Spinal cord (tissue), 10 donors: Measurements from ENCODE around the gene FAM181A. TPM values are rescaled to one million over a fixed set of nuclear protein-coding genes. Genes with fewer than 3 reads are reported as not detected.

Experiments used
- DNase-seq, 6 donors: peaks; one replicate each; pipeline versions ENCODE4 v3.0.0 to v3.0.0-alpha.2; 2013 to 2015; ENCODE audit warnings: low spot score in 6 of 6, low read depth in 4 of 6
- H3K27ac ChIP-seq: one replicate; pipeline ENCODE4 v1.5.1; 2013; ENCODE audit warnings: low read depth, low read length, control low read depth
- H3K27me3 ChIP-seq: one replicate; pipeline ENCODE4 v1.6.1; 2013; ENCODE audit warnings: low read length; ENCODE audit not compliant: control insufficient read depth, insufficient read depth
- H3K36me3 ChIP-seq: one replicate; pipeline ENCODE4 v1.6.1; 2013; ENCODE audit warnings: low read length; ENCODE audit not compliant: control insufficient read depth, insufficient read depth
- H3K4me1 ChIP-seq: one replicate; pipeline ENCODE4 v1.6.1; 2013; ENCODE audit warnings: low read length; ENCODE audit not compliant: control insufficient read depth, insufficient read depth
- H3K4me3 ChIP-seq: one replicate; pipeline ENCODE4 v1.5.1; 2013; ENCODE audit warnings: low read depth, low read length, control low read depth
- H3K9me3 ChIP-seq: one replicate; pipeline ENCODE4 v1.6.1; 2013; ENCODE audit warnings: low read length; ENCODE audit not compliant: control insufficient read depth, insufficient read depth
- WGBS: methylation state at CpG from one replicate; pipeline ENCODE4 v1.1.5; 2013; ENCODE audit warnings: missing lambda C conversion rate; ENCODE audit not compliant: insufficient coverage; 5-methylcytosine and 5-hydroxymethylcytosine counted together
- polyA plus RNA-seq, 2 donors: library from polyadenylated mRNA; unstranded; fragments of 120-200 nt; gene quantifications; one replicate each; pipeline ENCODE4 v1.2.1, GENCODE V29; 2013; ENCODE audit not compliant: insufficient read length in 2 of 2
- total RNA-seq, 2 donors: library from RNA; depleted of rRNA in 1 of 2; stranded (reverse); fragments of 120-200 nt in 1 of 2; fragments of >200 nt in 1 of 2; gene quantifications; one replicate each; pipeline versions ENCODE4 v1.2.3 to v1.2.4, GENCODE V29; 2013 to 2014
- donor health status: healthy.

The FAM181A gene
- total and polyA plus RNA-seq, 4 donors = 3.3 to 16.0 (median 7.6) TPM

- 89% methylated on average over 3 of the region's 4 CpGs for WGBS
- Histone ChIP-seq H3K4me1 (peaks cover 14% of the 10 kb centered on the region), H3K27ac (no peak overlapping the region), H3K27me3 (no peaks in the 10 kb centered on the region), H3K36me3 (no peaks in the 10 kb centered on the region), H3K9me3 (no peaks in the 10 kb centered on the region), H3K4me3 (no peak overlapping the region)
- no peak for DNase-seq
These were observed 27.3 kb downstream of the FAM181A start for GRCh38 chr14:93954516-93954830.

GRCh38 chr14:93954900-93955849, 28.0 kb downstream of the FAM181A start:
- H3K36me3 ChIP-seq = no peaks in the 10 kb centered on the region
- H3K27me3 ChIP-seq = no peaks in the 10 kb centered on the region
- H3K4me3 ChIP-seq = no peak overlapping the region
- no peak for DNase-seq
- no peaks in the 10 kb centered on the region for H3K9me3 ChIP-seq
- H3K4me1 ChIP-seq = peaks cover 14% of the 10 kb centered on the region
- no peak overlapping the region for H3K27ac ChIP-seq
- 69% methylated on average over 7 of the region's 19 CpGs for WGBS

GRCh38 chr14:93955850-93956481, 28.8 kb downstream of the FAM181A start:
- no peaks in the 10 kb centered on the region for H3K9me3 ChIP-seq
- H3K4me1 ChIP-seq = peaks cover 14% of the 10 kb centered on the region
- no peak for DNase-seq
- H3K36me3 ChIP-seq = no peaks in the 10 kb centered on the region
- H3K27ac ChIP-seq = no peak overlapping the region
- no peaks in the 10 kb centered on the region for H3K27me3 ChIP-seq
- WGBS = 43% methylated on average over 2 of the region's 8 CpGs
- no peak overlapping the region for H3K4me3 ChIP-seq

GRCh38 chr14:93956514-93957332, 29.6 kb downstream of the FAM181A start:
- H3K27me3 ChIP-seq = no peaks in the 10 kb centered on the region
- WGBS = 67% methylated on average over 11 of the region's 14 CpGs
- H3K4me1 ChIP-seq = peaks cover 14% of the 10 kb centered on the region
- no peaks in the 10 kb centered on the region for H3K9me3 ChIP-seq
- no peak for DNase-seq
- H3K27ac ChIP-seq = no peak overlapping the region
- H3K4me3 ChIP-seq = no peak overlapping the region
- H3K36me3 ChIP-seq = no peaks in the 10 kb centered on the region

- 100% methylated on average over 3 of the region's 7 CpGs for WGBS
- Histone ChIP-seq H3K27me3 (no peaks in the 10 kb centered on the region), H3K27ac (no peak overlapping the region), H3K36me3 (no peaks in the 10 kb centered on the region), H3K4me3 (no peak overlapping the region), H3K4me1 (peaks cover 14% of the 10 kb centered on the region), H3K9me3 (no peaks in the 10 kb centered on the region)
- DNase-seq = no peak
These were observed 30.2 kb downstream of the FAM181A start for GRCh38 chr14:93957333-93957710.

- Histone ChIP-seq H3K4me1 (peaks cover 14% of the 10 kb centered on the region), H3K27me3 (no peaks in the 10 kb centered on the region), H3K9me3 (no peaks in the 10 kb centered on the region), H3K36me3 (no peaks in the 10 kb centered on the region), H3K27ac (no peak overlapping the region), H3K4me3 (no peak overlapping the region)
- WGBS = 97% methylated on average over 6 of the region's 16 CpGs
- DNase-seq = no peak
These were observed 30.8 kb downstream of the FAM181A start for GRCh38 chr14:93957751-93958566.

- Histone ChIP-seq H3K9me3 (no peaks in the 10 kb centered on the region), H3K4me1 (peaks cover 14% of the 10 kb centered on the region), H3K27ac (no peak overlapping the region), H3K4me3 (no peak overlapping the region), H3K27me3 (no peaks in the 10 kb centered on the region), H3K36me3 (no peaks in the 10 kb centered on the region)
- WGBS = 100% methylated on average over 3 of the region's 7 CpGs
- no peak for DNase-seq
These were observed 31.6 kb downstream of the FAM181A start for GRCh38 chr14:93958567-93959238.

GRCh38 chr14:93959239-93960107, 32.3 kb downstream of the FAM181A start:
- DNase-seq = no peak
- Histone ChIP-seq H3K9me3 (no peaks in the 10 kb centered on the region), H3K36me3 (no peaks in the 10 kb centered on the region), H3K27ac (no peak overlapping the region), H3K27me3 (no peaks in the 10 kb centered on the region), H3K4me3 (no peak overlapping the region), H3K4me1 (peaks cover 14% of the 10 kb centered on the region)
- 74% methylated on average over 22 of the region's 23 CpGs for WGBS
